ENCODE measurements around the gene CFAP206. TPM values are rescaled to one million over a fixed set of nuclear protein-coding genes. Genes with fewer than 3 reads are reported as not detected.

The CFAP206 gene
- total RNA-seq, 1 experiment from 2014 or later, result 0.54 TPM

DNA sequence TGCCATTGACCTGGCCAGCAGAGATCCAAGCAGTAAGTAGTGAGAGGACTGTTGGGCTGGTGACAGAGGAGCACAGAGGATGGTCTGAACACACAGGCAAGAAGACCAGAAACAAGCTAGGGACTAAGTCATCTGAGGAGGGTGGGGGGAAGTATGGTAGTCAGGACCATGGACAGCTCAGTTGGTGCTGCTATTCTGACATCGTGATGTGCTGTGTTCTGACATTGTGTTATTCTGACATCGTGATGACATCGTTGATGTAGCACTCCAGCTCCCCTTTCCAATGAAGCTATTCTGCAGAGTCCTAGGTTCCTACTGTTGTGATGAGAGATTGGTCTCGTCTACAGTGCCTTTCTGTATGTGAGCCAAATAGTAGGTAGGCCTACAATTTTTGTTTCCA lies 28.7 kb downstream of the CFAP206 start:
- Histone ChIP-seq H2AFZ (ENCODE audit: low read depth, low read length, poor library complexity, severe bottlenecking) (no peak overlapping the region), H3K4me3 (replicated peaks in 1 of 2; ENCODE audit: low read depth in 1 of 2, low read length in 2 of 2) (no peak overlapping the region), H3K27me3 (ENCODE audit: insufficient read depth, low read length) (no peaks in the 10 kb centered on the region), H4K20me1 (ENCODE audit: insufficient read depth) (no peaks in the 10 kb centered on the region), H3K9me3 (ENCODE audit: control insufficient read depth in 1 of 2, insufficient read depth in 1 of 2, low read depth in 1 of 2, low read length in 2 of 2) (no peaks in the 10 kb centered on the region), H3K4me2 (ENCODE audit: low read length) (no peak overlapping the region), H3K9ac (ENCODE audit: low read length) (no peak overlapping the region), H3K36me3 (ENCODE audit: control insufficient read depth in 1 of 2, insufficient read depth in 2 of 2, low read length in 2 of 2) (no peaks in the 10 kb centered on the region), H3K9me2 (ENCODE audit: insufficient read depth) (no peaks in the 10 kb centered on the region), H3K27ac (ENCODE audit: low read depth, low read length) (no peak overlapping the region), H3K79me2 (ENCODE audit: insufficient read depth, low read length) (no peaks in the 10 kb centered on the region), H3K4me1 (ENCODE audit: control insufficient read depth in 1 of 2, insufficient read depth in 2 of 2, low read length in 2 of 2) (no peaks in the 10 kb centered on the region)
- ChIA-PET CTCF (no interaction called here), RAD21 (ENCODE audit: low non-redundant PET in 1 of 2, low total read pairs in 2 of 2, uncharacterized antibody in 2 of 2, unreplicated experiment in 2 of 2) (no interaction called here), POLR2A (no interaction called here)
- no TSS peak for BruUV-seq (replicated peaks)
- intact Hi-C loops (cut with micrococcal nuclease), result no loop called here
- ATAC-seq (peak; percentile 50; the same call in 1 of the 2 replicates), DNase-seq (ENCODE audit: low read depth, low spot score) (peak; percentile 8)
- TF ChIP-seq, protein P1, sequence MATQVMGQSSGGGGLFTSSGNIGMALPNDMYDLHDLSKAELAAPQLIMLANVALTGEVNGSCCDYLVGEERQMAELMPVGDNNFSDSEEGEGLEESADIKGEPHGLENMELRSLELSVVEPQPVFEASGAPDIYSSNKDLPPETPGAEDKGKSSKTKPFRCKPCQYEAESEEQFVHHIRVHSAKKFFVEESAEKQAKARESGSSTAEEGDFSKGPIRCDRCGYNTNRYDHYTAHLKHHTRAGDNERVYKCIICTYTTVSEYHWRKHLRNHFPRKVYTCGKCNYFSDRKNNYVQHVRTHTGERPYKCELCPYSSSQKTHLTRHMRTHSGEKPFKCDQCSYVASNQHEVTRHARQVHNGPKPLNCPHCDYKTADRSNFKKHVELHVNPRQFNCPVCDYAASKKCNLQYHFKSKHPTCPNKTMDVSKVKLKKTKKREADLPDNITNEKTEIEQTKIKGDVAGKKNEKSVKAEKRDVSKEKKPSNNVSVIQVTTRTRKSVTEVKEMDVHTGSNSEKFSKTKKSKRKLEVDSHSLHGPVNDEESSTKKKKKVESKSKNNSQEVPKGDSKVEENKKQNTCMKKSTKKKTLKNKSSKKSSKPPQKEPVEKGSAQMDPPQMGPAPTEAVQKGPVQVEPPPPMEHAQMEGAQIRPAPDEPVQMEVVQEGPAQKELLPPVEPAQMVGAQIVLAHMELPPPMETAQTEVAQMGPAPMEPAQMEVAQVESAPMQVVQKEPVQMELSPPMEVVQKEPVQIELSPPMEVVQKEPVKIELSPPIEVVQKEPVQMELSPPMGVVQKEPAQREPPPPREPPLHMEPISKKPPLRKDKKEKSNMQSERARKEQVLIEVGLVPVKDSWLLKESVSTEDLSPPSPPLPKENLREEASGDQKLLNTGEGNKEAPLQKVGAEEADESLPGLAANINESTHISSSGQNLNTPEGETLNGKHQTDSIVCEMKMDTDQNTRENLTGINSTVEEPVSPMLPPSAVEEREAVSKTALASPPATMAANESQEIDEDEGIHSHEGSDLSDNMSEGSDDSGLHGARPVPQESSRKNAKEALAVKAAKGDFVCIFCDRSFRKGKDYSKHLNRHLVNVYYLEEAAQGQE (IDR thresholded peaks at IDR 0.05; ENCODE audit: low read depth), result peak; percentile 98
- TF ChIP-seq ZNF274 (IDR thresholded peaks at IDR 0.05; ENCODE audit: low read depth, low read length), result no peak

DNA sequence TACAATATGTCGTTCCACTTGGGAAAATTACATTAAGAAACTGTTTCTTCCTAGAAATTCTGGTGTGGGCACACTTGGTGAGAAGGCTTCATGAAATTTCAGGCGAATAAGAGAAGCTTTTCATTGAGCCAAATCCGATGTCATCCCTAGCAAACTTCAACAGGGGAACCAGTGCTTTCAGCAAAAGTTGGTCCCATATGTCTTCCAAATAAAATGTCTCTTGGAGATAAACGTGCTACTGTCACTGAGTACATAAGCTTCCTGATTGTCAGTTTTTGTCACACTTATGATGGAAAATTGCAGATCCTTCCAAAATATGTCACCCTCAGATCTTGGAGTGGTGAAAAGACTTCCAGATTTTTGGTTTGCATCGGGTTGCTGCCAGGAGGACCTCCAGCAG lies 33.9 kb downstream of the CFAP206 start:
- H4K20me1 ChIP-seq (ENCODE audit: insufficient read depth), result no peaks in the 10 kb centered on the region
- CTCF ChIA-PET, result no interaction called here
- no peaks in the 10 kb centered on the region for H3K27me3 ChIP-seq (ENCODE audit: insufficient read depth, low read length)
- ATAC-seq (no peak), DNase-seq (ENCODE audit: low read depth, low spot score) (no peak)
- RAD21 ChIA-PET (ENCODE audit: low non-redundant PET in 1 of 2, low total read pairs in 2 of 2, uncharacterized antibody in 2 of 2, unreplicated experiment in 2 of 2), result no interaction called here
- H3K4me1 ChIP-seq (ENCODE audit: control insufficient read depth in 1 of 2, insufficient read depth in 2 of 2, low read length in 2 of 2), result no peaks in the 10 kb centered on the region
- intact Hi-C loops (cut with micrococcal nuclease), result no loop called here
- no peak overlapping the region for H3K9ac ChIP-seq (ENCODE audit: low read length)
- no peak overlapping the region for H2AFZ ChIP-seq (ENCODE audit: low read depth, low read length, poor library complexity, severe bottlenecking)
- H3K36me3 ChIP-seq (ENCODE audit: control insufficient read depth in 1 of 2, insufficient read depth in 2 of 2, low read length in 2 of 2), result no peaks in the 10 kb centered on the region
- POLR2A ChIA-PET, result no interaction called here
- no peak overlapping the region for H3K27ac ChIP-seq (ENCODE audit: low read depth, low read length)
- H3K9me2 ChIP-seq (ENCODE audit: insufficient read depth), result no peaks in the 10 kb centered on the region
- H3K4me3 ChIP-seq (replicated peaks in 1 of 2; ENCODE audit: low read depth in 1 of 2, low read length in 2 of 2), result no peak overlapping the region
- H3K79me2 ChIP-seq (ENCODE audit: insufficient read depth, low read length), result no peaks in the 10 kb centered on the region
- no TSS peak for BruUV-seq (replicated peaks)
- no peak for TF ChIP-seq CBX3 (IDR thresholded peaks at IDR 0.05; ENCODE audit: low read depth)
- no peak for TF ChIP-seq RAD21 (IDR thresholded peaks at IDR 0.05; ENCODE audit: low read depth)
- TF ChIP-seq SP1 (IDR thresholded peaks at IDR 0.05; ENCODE audit: low read depth), result no peak
- TF ChIP-seq, protein P2, sequence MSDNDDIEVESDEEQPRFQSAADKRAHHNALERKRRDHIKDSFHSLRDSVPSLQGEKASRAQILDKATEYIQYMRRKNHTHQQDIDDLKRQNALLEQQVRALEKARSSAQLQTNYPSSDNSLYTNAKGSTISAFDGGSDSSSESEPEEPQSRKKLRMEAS (IDR thresholded peaks at IDR 0.05), result no peak
- no peak for TF ChIP-seq SRF (IDR thresholded peaks at IDR 0.05; ENCODE audit: low read depth)
- no peak for TF ChIP-seq TCF7L2 (IDR thresholded peaks at IDR 0.05; ENCODE audit: borderline replicate concordance, extremely low read depth, insufficient read depth, insufficient read length)
- no peak for TF ChIP-seq JUND (IDR thresholded peaks at IDR 0.05)
- no peak for TF ChIP-seq YY1 (IDR thresholded peaks at IDR 0.05; ENCODE audit: extremely low read depth, insufficient replicate concordance, low read depth, low read length)
- TF ChIP-seq EZH2 (IDR thresholded peaks at IDR 0.05), result no peak
- no peak for TF ChIP-seq POLR2A (IDR thresholded peaks at IDR 0.05; ENCODE audit: borderline replicate concordance, extremely low read depth, insufficient read depth, insufficient read length)
- TF ChIP-seq EZH2phosphoT487 (IDR thresholded peaks at IDR 0.05; ENCODE audit: borderline replicate concordance), result no peak
- H3K4me2 ChIP-seq (ENCODE audit: low read length), result no peak overlapping the region
- H3K9me3 ChIP-seq (ENCODE audit: control insufficient read depth in 1 of 2, insufficient read depth in 1 of 2, low read depth in 1 of 2, low read length in 2 of 2), result no peaks in the 10 kb centered on the region

Measured in HCT116 (cell line).